SK-N-SH (cell line): ENCODE measurements around the gene AFF3. TPM values are rescaled to one million over a fixed set of nuclear protein-coding genes. Genes with fewer than 3 reads are reported as not detected.

Experiments
- CTCF ChIA-PET: fragments of 300-600, 350-600 bp; formaldehyde crosslinking; extraction: SDS; loops from one replicate; lab custom pipeline; 2021; lab: Yijun Ruan, JAX
- POLR2A ChIA-PET: fragments of 350-600 bp; sonication (Branson Sonifier 250); formaldehyde crosslinking; extraction: SDS; loops from one replicate; lab custom pipeline; 2020; ENCODE audit warnings: antibody characterized with exemption, inconsistent platforms; lab: Yijun Ruan, JAX
- DNase-seq: peaks from one replicate; pipeline ENCODE4 v3.0.0; 2012
- H2AFZ ChIP-seq: fragments of 200-600 bp; sonication (generic); 2 replicates; pipeline ENCODE4 v1.8.1; 2016; ENCODE audit warnings: antibody characterized with exemption, mild to moderate bottlenecking, low read depth
- H3F3A ChIP-seq: fragments of 200-600 bp; sonication (generic); replicated peaks from 2 replicates; pipeline ENCODE3; 2016; ENCODE audit warnings: antibody characterized with exemption, mild to moderate bottlenecking; ENCODE audit not compliant: insufficient read depth
- H3K27ac ChIP-seq, 2 experiments: fragments of 200-500 bp in 1 of 2; fragments of 200-600 bp in 1 of 2; sonication (Bioruptor generic) in 1 of 2; sonication (generic), shearing (Covaris generic) in 1 of 2; 2 replicates each; pipeline versions ENCODE4 v1.5.1 to v1.6.1; 2014 to 2016; ENCODE audit warnings: low read depth in 2 of 2, inconsistent platforms in 1 of 2, low read length in 1 of 2, mild to moderate bottlenecking in 1 of 2, mixed read lengths in 1 of 2
- H3K27me3 ChIP-seq: fragments of 200-600 bp; sonication (generic), shearing (Covaris generic); 2 replicates; pipeline ENCODE4 v1.6.1; 2016; ENCODE audit warnings: mixed run types; ENCODE audit not compliant: insufficient read depth
- H3K36me3 ChIP-seq, 2 experiments: fragments of 200-500 bp in 1 of 2; fragments of 200-600 bp in 1 of 2; sonication (Bioruptor generic) in 1 of 2; sonication (generic) in 1 of 2; replicated peaks in 1 of 2; 2 replicates each; pipeline versions ENCODE3 to v1.5.1; 2014 to 2016; ENCODE audit warnings: low read length in 1 of 2, mild to moderate bottlenecking in 1 of 2; ENCODE audit not compliant: insufficient read depth in 2 of 2, control insufficient read depth in 1 of 2
- H3K4me1 ChIP-seq, 2 experiments: fragments of 200-500 bp in 1 of 2; fragments of 200-600 bp in 1 of 2; sonication (Bioruptor generic) in 1 of 2; sonication (generic), shearing (Covaris generic) in 1 of 2; 2 replicates each; pipeline versions ENCODE4 v1.5.1 to v1.6.1; 2014 to 2016; ENCODE audit warnings: low read depth in 1 of 2, low read length in 1 of 2, mixed run types in 1 of 2; ENCODE audit not compliant: insufficient read depth in 2 of 2, control insufficient read depth in 1 of 2
- H3K4me2 ChIP-seq: fragments of 200-600 bp; sonication (generic), shearing (Covaris generic); 2 replicates; pipeline ENCODE4 v1.6.1; 2017; ENCODE audit warnings: mixed run types
- H3K4me3 ChIP-seq, 2 experiments: fragments of 200-500 bp in 1 of 2; fragments of 200-600 bp in 1 of 2; sonication (Bioruptor generic) in 1 of 2; sonication (generic), shearing (Covaris generic) in 1 of 2; 2 replicates each; pipeline versions ENCODE4 v1.5.1 to v1.8.1; 2014 to 2016; ENCODE audit warnings: low read depth in 2 of 2, inconsistent platforms in 1 of 2, low read length in 1 of 2, mild to moderate bottlenecking in 1 of 2, mixed read lengths in 1 of 2, moderate library complexity in 1 of 2
- H3K79me2 ChIP-seq: fragments of 200-600 bp; sonication (generic); 2 replicates; pipeline ENCODE4 v1.8.1; 2017; ENCODE audit warnings: mild to moderate bottlenecking; ENCODE audit not compliant: insufficient read depth
- H3K9ac ChIP-seq: fragments of 200-600 bp; sonication (generic); 2 replicates; pipeline ENCODE4 v1.6.1; 2017; ENCODE audit warnings: mixed run types
- H3K9me2 ChIP-seq: fragments of 200-600 bp; sonication (generic); 2 replicates; pipeline ENCODE4 v1.6.1; 2017; ENCODE audit warnings: mixed run types
- H3K9me3 ChIP-seq: fragments of 200-600 bp; sonication (generic); 2 replicates; pipeline ENCODE4 v1.6.1; 2017; ENCODE audit warnings: mixed run types, mild to moderate bottlenecking, moderate library complexity
- H4K20me1 ChIP-seq: fragments of 200-600 bp; sonication (generic); 2 replicates; pipeline ENCODE4 v1.6.1; 2017; ENCODE audit warnings: mild to moderate bottlenecking, mixed run types; ENCODE audit not compliant: insufficient read depth
- CTCF ChIP-seq: fragments of 200-600 bp; sonication (generic); IDR thresholded peaks from 2 replicates; pipeline ENCODE4 v1.6.1; 2017; ENCODE audit warnings: antibody characterized with exemption, mild to moderate bottlenecking, moderate library complexity
- EP300 ChIP-seq, 2 experiments: IDR thresholded peaks; 2 replicates each; pipeline versions ENCODE4 v1.4.0 to v1.6.1; 2012; ENCODE audit warnings: borderline replicate concordance in 1 of 2, low read depth in 1 of 2, low read length in 1 of 2
- EZH2phosphoT487 ChIP-seq: fragments of 200-600 bp; sonication (generic); IDR thresholded peaks from 2 replicates; pipeline ENCODE4 v1.6.1; 2017; ENCODE audit warnings: low read depth, mixed run types, mild to moderate bottlenecking, antibody characterized with exemption, moderate library complexity, borderline replicate concordance
- FOXM1 ChIP-seq: IDR thresholded peaks from 2 replicates; pipeline ENCODE4 v1.4.0; 2012; ENCODE audit warnings: low read depth, mild to moderate bottlenecking
- GABPA ChIP-seq: IDR thresholded peaks from 2 replicates; pipeline ENCODE4 v1.4.0; 2012; ENCODE audit warnings: low read depth, mild to moderate bottlenecking
- GATA2 ChIP-seq: sonication (generic); formaldehyde crosslinking; IDR thresholded peaks from 2 replicates; pipeline ENCODE4 v1.5.0; 2020; ENCODE audit warnings: mild to moderate bottlenecking, missing genetic modification reagents
- IRF3 ChIP-seq: fragments of 150-350 bp; IDR thresholded peaks from 2 replicates; pipeline ENCODE4 v1.6.1; 2016; ENCODE audit warnings: mild to moderate bottlenecking, low read depth, low read length
- MAX ChIP-seq: IDR thresholded peaks from 2 replicates; pipeline ENCODE4 v1.4.0; 2012; ENCODE audit warnings: low read depth
- PBX3 ChIP-seq: IDR thresholded peaks from 2 replicates; pipeline ENCODE4; 2012
- POLR2AphosphoS5 ChIP-seq: IDR thresholded peaks from 2 replicates; pipeline ENCODE4 v1.6.1; 2012; ENCODE audit warnings: low read depth, low read length
- RAD21 ChIP-seq: IDR thresholded peaks from 2 replicates; pipeline ENCODE4 v1.6.1; 2012; ENCODE audit warnings: mild to moderate bottlenecking, low read length
- SIN3A ChIP-seq: IDR thresholded peaks from 2 replicates; pipeline ENCODE4 v1.6.1; 2012; ENCODE audit warnings: low read depth, mild to moderate bottlenecking, low read length, moderate library complexity, borderline replicate concordance
- SMC3 ChIP-seq: IDR thresholded peaks from 2 replicates; pipeline ENCODE4 v1.6.1; 2012; ENCODE audit warnings: low read depth, low read length, improper control_type of control experiment
- USF2 ChIP-seq: fragments of 150-350 bp; IDR thresholded peaks from 2 replicates; pipeline ENCODE4 v1.6.1; 2017; ENCODE audit warnings: antibody characterized with exemption, low read length, low read depth, borderline replicate concordance
- WGBS: methylation state at CpG from one replicate; pipeline ENCODE4 v1.1.6; 2017; ENCODE audit warnings: low lambda C conversion rate; 5-methylcytosine and 5-hydroxymethylcytosine counted together
- polyA plus RNA-seq, 3 experiments: library from polyadenylated mRNA; depleted of rRNA; stranded (reverse); fragments of >200 nt; gene quantifications; 2 replicates each; pipeline ENCODE4 v1.2.3, GENCODE V29; 2012

Gene AFF3
- polyA plus RNA-seq, 1 of the 3 experiments (the other 2 are of a cell fraction), result 0.36 TPM

- peaks cover 0 to 8% of the 10 kb centered on the region in 2 experiments; a peak in 2 of 4 replicates for H3K4me1 ChIP-seq
- WGBS, result 37% methylated on average over 5 of the region's 5 CpGs
- no peak overlapping the region for H3K27ac ChIP-seq
Observed at GRCh38 chr2:100066856-100067255, 75.5 kb downstream of the AFF3 start.

More at GRCh38 chr2:100066856-100067255, 75.5 kb downstream of the AFF3 start:
- H3K79me2 ChIP-seq, result no peaks in the 10 kb centered on the region
- no peaks in the 10 kb centered on the region for H3K27me3 ChIP-seq
- no peaks in the 10 kb centered on the region for H3F3A ChIP-seq
- no peaks in the 10 kb centered on the region for H3K36me3 ChIP-seq
- H3K9ac ChIP-seq, result no peak overlapping the region
- H2AFZ ChIP-seq, result no peak overlapping the region
- H3K4me2 ChIP-seq, result no peak overlapping the region
- ChIA-PET CTCF (interaction anchor here (1.1 to 1.4 kb wide), 2 partner anchors 9 to 196 kb away, joined by 3 to 5 read pairs; no protein-coding TSS in a partner anchor), POLR2A (no interaction called here)
- H3K4me3 ChIP-seq, result no peak overlapping the region
- no peaks in the 10 kb centered on the region for H4K20me1 ChIP-seq
- TF ChIP-seq EZH2phosphoT487, result no peak
- TF ChIP-seq SMC3, result no peak
- no peak for TF ChIP-seq PBX3
- TF ChIP-seq GATA2 (CRISPR knock-in tag), result no peak
- no peak for TF ChIP-seq CTCF
- TF ChIP-seq EP300 (IDR thresholded peaks at IDR 0.05; ENCODE audit: borderline replicate concordance in 1 of 2, low read depth in 1 of 2, low read length in 1 of 2), result no peak
- TF ChIP-seq FOXM1, result no peak
- no peak for TF ChIP-seq IRF3
- TF ChIP-seq GABPA, result no peak
- TF ChIP-seq POLR2AphosphoS5, result no peak
- TF ChIP-seq RAD21, result no peak
- no peak for TF ChIP-seq MAX
- no peak for TF ChIP-seq USF2
- TF ChIP-seq SIN3A, result no peak
- TF ChIP-seq, all 33 proteins: peak for 0
- no peaks in the 10 kb centered on the region for H3K9me2 ChIP-seq
- no peaks in the 10 kb centered on the region for H3K9me3 ChIP-seq
- no peak for DNase-seq
